HCT116 (cell line): ENCODE data around the gene BABAM2. TPM values are rescaled to one million over a fixed set of nuclear protein-coding genes. Genes with fewer than 3 reads are reported as not detected.

Source experiments
- ATAC-seq: fragments of 200-7000 bp; cut with Tn5 transposase; 2 replicates; pipeline ENCODE4 v1.9.1; 2020; ENCODE audit warnings: mild to moderate bottlenecking, moderate library complexity
- BruUV-seq: library from RNA; stranded (reverse); fragments of 400-500 nt; replicated peaks from 2 replicates; lab custom pipeline; 2021; lab: Mats Ljungman, UMichigan
- CTCF ChIA-PET: fragments of 300-600 bp; sonication (Branson Sonifier 250); formaldehyde crosslinking; loops from one replicate; lab custom pipeline; 2021; ENCODE audit warnings: antibody characterized with exemption; lab: Charles Lee
- POLR2A ChIA-PET: fragments of 300-600, 350-600 bp; sonication (Branson Sonifier 250); formaldehyde crosslinking; loops from one replicate; lab custom pipeline; 2021; ENCODE audit warnings: antibody characterized with exemption; lab: Charles Lee
- RAD21 ChIA-PET, 2 experiments: fragments of 300-600 bp; sonication (Branson Sonifier 250); formaldehyde crosslinking; loops; one replicate each; lab custom pipeline; 2023; ENCODE audit warnings: low total read pairs in 2 of 2; ENCODE audit not compliant: uncharacterized antibody in 2 of 2, unreplicated experiment in 2 of 2, low non-redundant PET in 1 of 2; lab: Charles Lee
- DNase-seq: peaks from one replicate; pipeline ENCODE4 v3.0.0-alpha.2; 2010; ENCODE audit warnings: low read depth, low spot score
- H2AFZ ChIP-seq: fragments of 200-600 bp; shearing (Covaris generic), sonication (generic); 2 replicates; pipeline ENCODE4 v1.6.1; 2017; ENCODE audit warnings: low read depth, mixed run types, mixed read lengths, antibody characterized with exemption, low read length; ENCODE audit not compliant: poor library complexity, severe bottlenecking
- H3K27ac ChIP-seq: 2 replicates; pipeline ENCODE4 v1.5.1; 2012; ENCODE audit warnings: low read depth, low read length
- H3K27me3 ChIP-seq: fragments of 200-600 bp; sonication (generic); 2 replicates; pipeline ENCODE4 v1.6.1; 2016; ENCODE audit warnings: mixed run types, low read length, mixed read lengths; ENCODE audit not compliant: insufficient read depth
- H3K36me3 ChIP-seq, 2 experiments: fragments of 200-500 bp in 1 of 2; fragments of 200-600 bp in 1 of 2; sonication (Bioruptor generic) in 1 of 2; sonication (generic) in 1 of 2; 2 replicates each; pipeline versions ENCODE4 v1.5.1 to v1.6.1; 2014 to 2016; ENCODE audit warnings: low read length in 2 of 2, inconsistent platforms in 1 of 2, mixed read lengths in 1 of 2, mixed run types in 1 of 2; ENCODE audit not compliant: insufficient read depth in 2 of 2, control insufficient read depth in 1 of 2
- H3K4me1 ChIP-seq, 2 experiments: fragments of 200-600 bp in 1 of 2; sonication (generic) in 1 of 2; 2 replicates each; pipeline versions ENCODE4 v1.5.1 to v1.6.1; 2012 to 2017; ENCODE audit warnings: low read length in 2 of 2, inconsistent platforms in 1 of 2, mild to moderate bottlenecking in 1 of 2, mixed read lengths in 1 of 2, mixed run types in 1 of 2, moderate library complexity in 1 of 2; ENCODE audit not compliant: insufficient read depth in 2 of 2, control insufficient read depth in 1 of 2
- H3K4me2 ChIP-seq: fragments of 200-600 bp; sonication (generic); 2 replicates; pipeline ENCODE4 v1.6.1; 2017; ENCODE audit warnings: mixed run types, low read length, mixed read lengths
- H3K4me3 ChIP-seq, 2 experiments: fragments of 200-600 bp in 1 of 2; sonication (generic) in 1 of 2; replicated peaks in 1 of 2; 2 replicates each; pipeline ENCODE4 v1.5.1; 2011 to 2016; ENCODE audit warnings: low read length in 2 of 2, control low read depth in 1 of 2, low read depth in 1 of 2, mild to moderate bottlenecking in 1 of 2, mixed read lengths in 1 of 2, mixed run types in 1 of 2
- H3K79me2 ChIP-seq: fragments of 200-600 bp; sonication (generic); 2 replicates; pipeline ENCODE4 v1.6.1; 2017; ENCODE audit warnings: mild to moderate bottlenecking, mixed run types, low read length, moderate library complexity, mixed read lengths; ENCODE audit not compliant: insufficient read depth
- H3K9ac ChIP-seq: fragments of 200-600 bp; sonication (generic); 2 replicates; pipeline ENCODE4 v1.6.1; 2016; ENCODE audit warnings: low read length, mixed read lengths
- H3K9me2 ChIP-seq: fragments of 200-600 bp; sonication (generic), shearing (Covaris generic); 2 replicates; pipeline ENCODE4 v1.6.1; 2017; ENCODE audit warnings: mixed run types, mild to moderate bottlenecking, moderate library complexity; ENCODE audit not compliant: insufficient read depth
- H3K9me3 ChIP-seq, 2 experiments: fragments of 200-500 bp in 1 of 2; fragments of 200-600 bp in 1 of 2; sonication (Bioruptor generic) in 1 of 2; sonication (generic) in 1 of 2; 2 replicates each; pipeline ENCODE4 v1.6.1; 2014 to 2017; ENCODE audit warnings: low read length in 2 of 2, mixed read lengths in 2 of 2, inconsistent platforms in 1 of 2, low read depth in 1 of 2, mild to moderate bottlenecking in 1 of 2, mixed run types in 1 of 2, moderate library complexity in 1 of 2; ENCODE audit not compliant: control insufficient read depth in 1 of 2, insufficient read depth in 1 of 2
- H4K20me1 ChIP-seq: fragments of 200-600 bp; sonication (generic), shearing (Covaris generic); 2 replicates; pipeline ENCODE4 v1.6.1; 2017; ENCODE audit warnings: mixed run types, mild to moderate bottlenecking, moderate library complexity; ENCODE audit not compliant: insufficient read depth
- CBX3 ChIP-seq: IDR thresholded peaks from 2 replicates; pipeline ENCODE4 v1.6.1; 2012; ENCODE audit warnings: low read depth
- CTCF ChIP-seq, 3 experiments: fragments of 200-600 bp in 1 of 3; sonication (generic) in 1 of 3; IDR thresholded peaks in 2 of 3; conservative IDR thresholded peaks in 1 of 3; 2 replicates each; pipeline ENCODE4 v1.5.1; 2012 to 2017; ENCODE audit warnings: low read depth in 2 of 3, low read length in 2 of 3, antibody characterized with exemption in 1 of 3, borderline replicate concordance in 1 of 3, control low read depth in 1 of 3, mild to moderate bottlenecking in 1 of 3, mixed read lengths in 1 of 3, mixed run types in 1 of 3, moderate library complexity in 1 of 3; ENCODE audit not compliant: insufficient read depth in 1 of 3
- EGR1 ChIP-seq: IDR thresholded peaks from 2 replicates; pipeline ENCODE4 v1.6.1; 2012; ENCODE audit warnings: low read depth
- ELF1 ChIP-seq: IDR thresholded peaks from 2 replicates; pipeline ENCODE4 v1.6.1; 2012; ENCODE audit warnings: low read depth, borderline replicate concordance
- EZH2phosphoT487 ChIP-seq: fragments of 200-600 bp; IDR thresholded peaks from 2 replicates; pipeline ENCODE4 v1.6.1; 2018; ENCODE audit warnings: antibody characterized with exemption, borderline replicate concordance
- JUND ChIP-seq: IDR thresholded peaks from 2 replicates; pipeline ENCODE4 v1.6.1; 2012
- MAX ChIP-seq: IDR thresholded peaks from 2 replicates; pipeline ENCODE4 v1.6.1; 2012
- POLR2A ChIP-seq: IDR thresholded peaks from 2 replicates; pipeline ENCODE4 v1.7.0; 2011; ENCODE audit warnings: borderline replicate concordance; ENCODE audit not compliant: insufficient read depth, insufficient read length; ENCODE audit errors: extremely low read depth
- YY1 ChIP-seq: IDR thresholded peaks from 2 replicates; pipeline ENCODE4 v1.6.1; 2011; ENCODE audit warnings: low read length, low read depth, moderate library complexity, mild to moderate bottlenecking; ENCODE audit not compliant: insufficient replicate concordance; ENCODE audit errors: extremely low read depth
- ZBTB33 ChIP-seq: IDR thresholded peaks from 2 replicates; pipeline ENCODE4 v1.6.1; 2011; ENCODE audit warnings: mild to moderate bottlenecking, low read length, moderate library complexity; ENCODE audit not compliant: insufficient replicate concordance; ENCODE audit errors: extremely low read depth
- intact Hi-C: fragments of 100-400 bp; cut with micrococcal nuclease; formaldehyde crosslinking; loops from 2 replicates; pipeline ENCODE4 v1.10.0; 2022
- total RNA-seq: library from RNA; stranded (reverse); gene quantifications from one replicate; pipeline ENCODE4 v1.2.1, GENCODE V29; 2021; ENCODE audit not compliant: unreplicated experiment

The BABAM2 gene
- total RNA-seq, 1 experiment from 2014 or later: 23.8 TPM

- no peaks in the 10 kb centered on the region for H3K9me3 ChIP-seq
- intact Hi-C loops: no loop called here
- BruUV-seq: no TSS peak
- no peak overlapping the region for H3K4me2 ChIP-seq
- H4K20me1 ChIP-seq: no peaks in the 10 kb centered on the region
- H3K27ac ChIP-seq: no peak overlapping the region
- ChIA-PET RAD21 (no interaction called here), CTCF (no interaction called here), POLR2A (no interaction called here)
- H3K9me2 ChIP-seq: no peaks in the 10 kb centered on the region
- H3K79me2 ChIP-seq: no peaks in the 10 kb centered on the region
- no peak overlapping the region for H3K9ac ChIP-seq
- H3K4me3 ChIP-seq: no peak overlapping the region
- DNase-seq (no peak), ATAC-seq (no peak)
- peaks cover 8 to 16% of the 10 kb centered on the region in 2 experiments for H3K4me1 ChIP-seq
- H3K27me3 ChIP-seq: no peaks in the 10 kb centered on the region
- TF ChIP-seq ELF1: no peak
- no peak for TF ChIP-seq YY1
- TF ChIP-seq JUND: no peak
- TF ChIP-seq POLR2A: no peak
- no peak for TF ChIP-seq EZH2phosphoT487
- TF ChIP-seq EGR1: no peak
- TF ChIP-seq CTCF (IDR thresholded peaks at IDR 0.05 in 2 of 3, conservative IDR thresholded peaks at IDR 0.05 in 1 of 3; ENCODE audit: borderline replicate concordance in 1 of 3, insufficient read depth in 1 of 3, low read depth in 2 of 3, low read length in 2 of 3): no peak
- no peak for TF ChIP-seq MAX
- no peak for TF ChIP-seq CBX3
- no peak for TF ChIP-seq ZBTB33
- H2AFZ ChIP-seq: no peak overlapping the region
- no peaks in the 10 kb centered on the region for H3K36me3 ChIP-seq
These were observed 373.2 kb downstream of the BABAM2 start for GRCh38 chr2:28263690-28264089.
